ENCODE data around the gene BORCS5.

DNA sequence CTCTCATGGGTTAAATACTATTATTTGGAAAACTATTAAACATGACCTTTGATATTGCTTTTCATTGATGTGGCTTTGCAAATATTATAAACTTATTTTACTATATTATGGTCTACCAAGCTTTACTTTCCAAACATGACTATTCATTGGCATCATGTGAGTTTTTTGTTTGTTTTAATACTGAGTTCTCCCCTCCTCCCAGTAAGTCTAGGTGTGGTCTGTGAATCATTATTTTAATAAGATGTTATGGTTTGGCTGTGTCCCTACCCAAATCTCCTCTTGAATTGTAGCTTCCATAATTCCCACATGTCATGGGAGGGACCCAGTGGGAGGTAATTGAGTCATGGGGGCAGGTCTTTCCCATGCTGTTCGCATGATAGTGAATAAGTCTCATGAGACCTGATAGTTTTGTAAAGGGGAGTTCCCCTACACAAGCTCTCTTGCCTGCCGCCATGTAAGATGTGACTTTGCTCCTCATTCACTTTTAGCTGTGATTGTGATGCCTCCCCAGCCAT is 80.0 kb downstream of the BORCS5 start:
- TF ChIP-seq, protein P1, sequence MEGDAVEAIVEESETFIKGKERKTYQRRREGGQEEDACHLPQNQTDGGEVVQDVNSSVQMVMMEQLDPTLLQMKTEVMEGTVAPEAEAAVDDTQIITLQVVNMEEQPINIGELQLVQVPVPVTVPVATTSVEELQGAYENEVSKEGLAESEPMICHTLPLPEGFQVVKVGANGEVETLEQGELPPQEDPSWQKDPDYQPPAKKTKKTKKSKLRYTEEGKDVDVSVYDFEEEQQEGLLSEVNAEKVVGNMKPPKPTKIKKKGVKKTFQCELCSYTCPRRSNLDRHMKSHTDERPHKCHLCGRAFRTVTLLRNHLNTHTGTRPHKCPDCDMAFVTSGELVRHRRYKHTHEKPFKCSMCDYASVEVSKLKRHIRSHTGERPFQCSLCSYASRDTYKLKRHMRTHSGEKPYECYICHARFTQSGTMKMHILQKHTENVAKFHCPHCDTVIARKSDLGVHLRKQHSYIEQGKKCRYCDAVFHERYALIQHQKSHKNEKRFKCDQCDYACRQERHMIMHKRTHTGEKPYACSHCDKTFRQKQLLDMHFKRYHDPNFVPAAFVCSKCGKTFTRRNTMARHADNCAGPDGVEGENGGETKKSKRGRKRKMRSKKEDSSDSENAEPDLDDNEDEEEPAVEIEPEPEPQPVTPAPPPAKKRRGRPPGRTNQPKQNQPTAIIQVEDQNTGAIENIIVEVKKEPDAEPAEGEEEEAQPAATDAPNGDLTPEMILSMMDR (IDR thresholded peaks at IDR 0.05; ENCODE audit: low read depth, low read length, poor library complexity, severe bottlenecking): no peak
- TF ChIP-seq EZH2phosphoT487 (IDR thresholded peaks at IDR 0.05; ENCODE audit: borderline replicate concordance, low read length): no peak
